ENCODE results near the gene SLC6A11.

The SLC6A11 gene

GRCh38 chr3:10890665-10891064, 74.6 kb downstream of the SLC6A11 start:
- TF ChIP-seq CTCF (IDR thresholded peaks at IDR 0.05; ENCODE audit: low read depth, low read length, missing control alignments): no peak
- no peak for DNase-seq (ENCODE audit: low read depth)
- H3K4me3 ChIP-seq (ENCODE audit: low read depth, low read length): no peak overlapping the region

GRCh38 chr3:10892622-10893021, 76.6 kb downstream of the SLC6A11 start:
- H3K4me3 ChIP-seq (ENCODE audit: low read depth, low read length): no peak overlapping the region
- DNase-seq (ENCODE audit: low read depth): no peak
- no peak for TF ChIP-seq CTCF (IDR thresholded peaks at IDR 0.05; ENCODE audit: low read depth, low read length, missing control alignments)

GRCh38 chr3:10901296-10901945, 85.4 kb downstream of the SLC6A11 start:
- no peak overlapping the region for H3K4me3 ChIP-seq (ENCODE audit: low read depth, low read length)
- TF ChIP-seq CTCF (IDR thresholded peaks at IDR 0.05; ENCODE audit: low read depth, low read length, missing control alignments): no peak
- DNase-seq (ENCODE audit: low read depth): no peak

GRCh38 chr3:10907262-10907661, 91.2 kb downstream of the SLC6A11 start:
- TF ChIP-seq CTCF (IDR thresholded peaks at IDR 0.05; ENCODE audit: low read depth, low read length, missing control alignments): no peak
- DNase-seq (ENCODE audit: low read depth): no peak
- no peak overlapping the region for H3K4me3 ChIP-seq (ENCODE audit: low read depth, low read length)

GRCh38 chr3:10910367-10910766, 94.3 kb downstream of the SLC6A11 start:
- no peak for TF ChIP-seq CTCF (IDR thresholded peaks at IDR 0.05; ENCODE audit: low read depth, low read length, missing control alignments)
- DNase-seq (ENCODE audit: low read depth): no peak
- no peak overlapping the region for H3K4me3 ChIP-seq (ENCODE audit: low read depth, low read length)

- no peak overlapping the region for H3K4me3 ChIP-seq (ENCODE audit: low read depth, low read length)
- TF ChIP-seq CTCF (IDR thresholded peaks at IDR 0.05; ENCODE audit: low read depth, low read length, missing control alignments): no peak
- DNase-seq (ENCODE audit: low read depth): no peak
Measured at GRCh38 chr3:10911350-10912002, 95.4 kb downstream of the SLC6A11 start.

- TF ChIP-seq CTCF (IDR thresholded peaks at IDR 0.05; ENCODE audit: low read depth, low read length, missing control alignments): no peak
- DNase-seq (ENCODE audit: low read depth): no peak
- no peak overlapping the region for H3K4me3 ChIP-seq (ENCODE audit: low read depth, low read length)
Measured at GRCh38 chr3:10912786-10913185, 96.8 kb downstream of the SLC6A11 start.

Data from GM12864 (cell line).